ENCODE measurements around the gene TBC1D22A. TPM values are rescaled to one million over a fixed set of nuclear protein-coding genes. Genes with fewer than 3 reads are reported as not detected.

TBC1D22A gene
- total RNA-seq, 4 donors from 2014 or later = 18.8 to 25.2 (median 23.1) TPM

DNA sequence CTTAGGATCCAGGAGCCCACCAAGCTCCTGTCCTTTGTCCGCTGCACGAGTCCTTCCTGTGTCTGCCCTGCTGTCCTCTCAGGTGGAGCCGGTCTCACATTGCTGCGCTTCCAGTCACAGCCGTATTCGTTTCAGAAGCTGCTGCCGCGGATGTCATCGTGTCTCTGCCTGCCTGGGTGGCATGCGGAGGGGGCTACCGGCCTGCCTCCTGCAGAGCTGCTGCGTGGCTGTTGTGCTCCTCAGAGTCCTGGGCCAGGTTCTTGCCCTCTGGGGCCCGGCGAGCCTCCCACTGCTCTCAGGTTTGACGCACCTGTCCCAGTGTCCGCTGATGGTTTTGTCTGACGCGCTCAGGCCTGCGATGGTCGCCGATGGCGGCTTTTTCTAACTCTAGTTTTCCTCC lies 254.2 kb downstream of the TBC1D22A start:
- Histone ChIP-seq H3K4me1 (no peaks in the 10 kb centered on the region), H3K27ac (no peak overlapping the region), H3K36me3 (no peaks in the 10 kb centered on the region), H3K9me3 (no peaks in the 10 kb centered on the region), H3K27me3 (no peaks in the 10 kb centered on the region), H3K4me3 (no peak overlapping the region)
- intact Hi-C loops (cut with DNase I; ENCODE audit: low total_unique reads) = no loop called here
- ATAC-seq (no peak), DNase-seq (no peak)
- in situ Hi-C loops (cut with MboI; ENCODE audit: low sequenced_read_pairs in 4 of 4) = no loop called here
- no peak for TF ChIP-seq POLR2A (IDR thresholded peaks at IDR 0.05)
- TF ChIP-seq, protein P1, sequence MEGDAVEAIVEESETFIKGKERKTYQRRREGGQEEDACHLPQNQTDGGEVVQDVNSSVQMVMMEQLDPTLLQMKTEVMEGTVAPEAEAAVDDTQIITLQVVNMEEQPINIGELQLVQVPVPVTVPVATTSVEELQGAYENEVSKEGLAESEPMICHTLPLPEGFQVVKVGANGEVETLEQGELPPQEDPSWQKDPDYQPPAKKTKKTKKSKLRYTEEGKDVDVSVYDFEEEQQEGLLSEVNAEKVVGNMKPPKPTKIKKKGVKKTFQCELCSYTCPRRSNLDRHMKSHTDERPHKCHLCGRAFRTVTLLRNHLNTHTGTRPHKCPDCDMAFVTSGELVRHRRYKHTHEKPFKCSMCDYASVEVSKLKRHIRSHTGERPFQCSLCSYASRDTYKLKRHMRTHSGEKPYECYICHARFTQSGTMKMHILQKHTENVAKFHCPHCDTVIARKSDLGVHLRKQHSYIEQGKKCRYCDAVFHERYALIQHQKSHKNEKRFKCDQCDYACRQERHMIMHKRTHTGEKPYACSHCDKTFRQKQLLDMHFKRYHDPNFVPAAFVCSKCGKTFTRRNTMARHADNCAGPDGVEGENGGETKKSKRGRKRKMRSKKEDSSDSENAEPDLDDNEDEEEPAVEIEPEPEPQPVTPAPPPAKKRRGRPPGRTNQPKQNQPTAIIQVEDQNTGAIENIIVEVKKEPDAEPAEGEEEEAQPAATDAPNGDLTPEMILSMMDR (IDR thresholded peaks at IDR 0.05 in 4 of 5, conservative IDR thresholded peaks at IDR 0.05 in 1 of 5) = no peak

DNA sequence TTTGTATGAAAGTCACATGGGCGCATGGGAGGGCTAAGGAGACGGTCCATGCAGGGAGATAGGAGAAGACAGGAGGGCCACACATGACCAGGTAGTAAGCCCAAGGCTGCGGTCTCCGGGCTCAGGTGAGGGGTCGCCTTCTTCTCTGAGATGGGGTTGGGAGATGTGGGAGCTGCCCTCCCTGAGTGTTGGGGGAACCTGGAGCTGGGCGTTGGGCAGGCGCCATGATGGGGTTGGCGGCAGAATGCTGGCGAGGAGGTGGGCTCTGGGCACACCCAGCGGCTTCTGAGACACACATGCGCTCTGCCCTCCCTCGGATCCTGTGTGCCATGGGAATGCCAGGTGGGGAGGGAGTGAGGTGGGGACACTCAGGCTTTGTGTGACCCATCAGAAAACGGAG lies 254.8 kb downstream of the TBC1D22A start:
- no peaks in the 10 kb centered on the region for H3K9me3 ChIP-seq
- in situ Hi-C loops (cut with MboI; ENCODE audit: low sequenced_read_pairs in 4 of 4) = no loop called here
- intact Hi-C loops (cut with DNase I; ENCODE audit: low total_unique reads) = no loop called here
- no peak for TF ChIP-seq POLR2A (IDR thresholded peaks at IDR 0.05)
- TF ChIP-seq, protein P1 (IDR thresholded peaks at IDR 0.05 in 4 of 5, conservative IDR thresholded peaks at IDR 0.05 in 1 of 5) = no peak
- DNase-seq = no peak
- H3K36me3 ChIP-seq = no peaks in the 10 kb centered on the region
- no peak overlapping the region for H3K27ac ChIP-seq
- H3K4me1 ChIP-seq = no peaks in the 10 kb centered on the region
- ATAC-seq = no peak
- no peak overlapping the region for H3K4me3 ChIP-seq
- no peaks in the 10 kb centered on the region for H3K27me3 ChIP-seq

DNA sequence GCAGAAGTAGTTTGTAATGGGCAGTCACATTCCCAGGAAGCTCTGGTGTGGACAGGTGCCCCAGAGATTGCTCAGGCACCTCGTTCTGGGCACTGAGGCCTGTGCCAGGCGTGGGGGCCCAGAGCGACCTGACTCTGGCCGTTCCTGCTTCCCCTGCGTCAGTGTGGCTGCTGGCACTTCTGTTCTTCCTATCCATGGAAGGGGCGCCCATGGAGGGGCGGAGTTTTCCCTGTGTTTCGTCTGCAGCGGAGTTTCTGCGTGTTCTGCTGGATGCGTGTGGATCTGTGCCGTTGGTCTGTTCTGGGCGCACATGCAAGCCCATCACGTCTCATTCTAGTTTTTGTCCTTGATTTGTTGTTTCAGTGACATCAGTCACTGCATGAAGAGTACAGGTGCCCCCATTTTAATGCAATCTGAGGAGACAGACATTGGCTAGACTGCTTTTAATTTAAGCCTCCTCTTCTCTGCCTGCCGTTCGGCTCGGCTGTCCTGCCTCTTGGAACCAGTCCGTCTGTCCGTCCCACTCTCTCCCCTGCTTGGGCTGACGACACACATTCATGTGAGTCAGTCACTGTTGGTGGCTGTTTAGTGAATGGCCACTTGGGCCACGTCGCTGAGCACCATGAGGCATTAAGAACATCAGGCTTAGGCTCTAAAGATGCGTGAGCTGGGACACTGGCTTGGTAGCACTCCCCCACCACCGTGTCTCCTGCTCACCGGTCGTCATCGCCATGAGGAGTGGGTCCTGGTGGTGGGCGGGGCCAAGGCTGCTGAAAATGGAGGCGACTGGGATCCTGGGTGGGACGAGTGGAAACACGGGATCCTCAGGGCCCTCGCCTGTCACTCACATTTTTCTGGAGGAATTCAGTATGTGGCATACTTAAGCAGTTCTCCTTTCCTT lies 255.8 kb downstream of the TBC1D22A start:
- in situ Hi-C loops (cut with MboI; ENCODE audit: low sequenced_read_pairs in 4 of 4) (no loop called here), intact Hi-C loops (cut with DNase I; ENCODE audit: low total_unique reads) (no loop called here)
- H3K4me1 ChIP-seq = no peaks in the 10 kb centered on the region
- H3K4me3 ChIP-seq = no peak overlapping the region
- DNase-seq (no peak), ATAC-seq (no peak)
- no peaks in the 10 kb centered on the region for H3K9me3 ChIP-seq
- TF ChIP-seq, protein P1 (IDR thresholded peaks at IDR 0.05 in 4 of 5, conservative IDR thresholded peaks at IDR 0.05 in 1 of 5) = no peak
- TF ChIP-seq POLR2A (IDR thresholded peaks at IDR 0.05) = no peak
- no peak overlapping the region for H3K27ac ChIP-seq
- H3K36me3 ChIP-seq = no peaks in the 10 kb centered on the region
- no peaks in the 10 kb centered on the region for H3K27me3 ChIP-seq

DNA sequence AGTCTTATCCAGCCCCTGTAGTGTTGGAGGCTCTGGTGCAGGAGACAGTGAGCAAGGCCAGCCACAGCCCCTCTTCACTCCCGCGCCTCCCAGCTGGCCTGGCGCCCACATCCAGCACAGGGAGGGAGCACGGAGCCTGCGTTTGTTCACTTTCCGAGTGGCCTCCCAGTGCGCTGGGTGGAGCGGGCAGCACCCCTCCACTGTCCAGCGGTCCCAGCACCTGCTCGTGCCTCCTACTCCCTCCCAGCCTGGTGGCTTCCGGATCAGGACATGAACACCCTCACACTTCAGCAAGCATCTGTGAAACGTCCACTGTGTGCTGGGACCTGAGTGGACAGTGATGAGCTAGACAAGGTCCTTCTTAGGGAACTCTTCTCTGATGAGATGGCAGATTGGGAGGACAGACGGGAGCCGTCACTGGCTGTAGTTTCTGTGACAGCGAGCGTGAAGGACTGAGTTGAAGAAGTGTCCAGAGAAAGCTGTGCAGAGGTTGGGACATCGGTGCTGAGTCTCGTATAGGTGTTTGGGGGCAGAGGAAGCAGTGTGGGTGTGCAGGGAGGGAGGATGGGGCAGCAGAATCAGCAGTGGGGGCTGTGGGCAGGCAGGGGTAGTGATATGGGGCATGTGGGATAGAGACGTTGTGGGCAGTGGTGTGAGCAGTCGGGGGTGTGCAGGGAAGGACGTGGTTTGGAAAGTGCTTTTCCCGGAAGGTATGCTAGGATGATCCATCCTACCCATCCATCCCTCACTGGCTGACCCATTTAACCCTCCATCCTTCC lies 256.8 kb downstream of the TBC1D22A start:
- no peak for ATAC-seq
- in situ Hi-C loops (cut with MboI; ENCODE audit: low sequenced_read_pairs in 4 of 4) (no loop called here), intact Hi-C loops (cut with DNase I; ENCODE audit: low total_unique reads) (no loop called here)

More for the DNA sequence above, 256.8 kb downstream of the TBC1D22A start:
- Histone ChIP-seq H3K27me3 (no peaks in the 10 kb centered on the region), H3K36me3 (no peaks in the 10 kb centered on the region), H3K9me3 (no peaks in the 10 kb centered on the region), H3K4me3 (no peak overlapping the region), H3K27ac (no peak overlapping the region), H3K4me1 (no peaks in the 10 kb centered on the region)
- TF ChIP-seq POLR2A (IDR thresholded peaks at IDR 0.05) = no peak
- TF ChIP-seq, protein P1 (IDR thresholded peaks at IDR 0.05 in 4 of 5, conservative IDR thresholded peaks at IDR 0.05 in 1 of 5) = no peak
- DNase-seq = no peak

Data from gastrocnemius medialis (tissue), 4 donors.